Stimulated activated CD8-positive, alpha-beta memory T cell treated with anti-CD3 and anti-CD28 coated beads, Interleukin-15, amount 100 ng/mL, for 48 hours (primary cell): ENCODE measurements around the gene SSBP3.

ENCODE experiments used
- DNase-seq, 2 donors: peaks; one replicate each; pipeline ENCODE4 v3.0.0-alpha.2; 2020; ENCODE audit warnings: low read depth in 2 of 2

SSBP3 gene

DNA sequence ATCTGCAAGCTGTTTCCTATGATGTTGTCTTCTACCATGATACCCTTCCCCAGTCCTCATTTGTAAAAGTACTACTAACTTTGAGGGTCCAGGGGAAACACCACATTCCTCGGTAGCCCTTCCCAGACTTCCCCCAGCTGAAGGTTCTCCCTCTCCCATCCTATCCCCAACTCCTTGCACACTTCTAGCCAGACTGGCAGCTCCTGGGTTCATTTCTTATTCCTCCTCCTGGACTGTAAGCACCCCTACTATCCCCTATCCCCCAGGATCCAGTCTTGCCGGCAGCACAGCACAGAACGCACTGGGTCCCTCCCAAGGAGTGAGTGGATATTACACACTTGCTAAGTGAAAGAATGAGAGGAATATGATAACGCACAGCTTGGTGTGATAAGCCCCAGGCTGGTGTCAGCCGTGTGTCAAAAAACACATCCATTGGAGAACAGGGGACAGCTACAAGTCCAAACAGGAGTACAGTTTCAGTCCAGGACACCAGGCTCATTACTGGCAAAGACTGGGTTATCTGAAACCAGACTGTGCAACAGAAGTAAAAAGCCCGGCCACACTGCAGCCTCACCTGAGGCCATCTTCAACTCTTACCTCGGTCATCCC is 100.2 kb downstream of the SSBP3 start:
- no peak for DNase-seq

DNA sequence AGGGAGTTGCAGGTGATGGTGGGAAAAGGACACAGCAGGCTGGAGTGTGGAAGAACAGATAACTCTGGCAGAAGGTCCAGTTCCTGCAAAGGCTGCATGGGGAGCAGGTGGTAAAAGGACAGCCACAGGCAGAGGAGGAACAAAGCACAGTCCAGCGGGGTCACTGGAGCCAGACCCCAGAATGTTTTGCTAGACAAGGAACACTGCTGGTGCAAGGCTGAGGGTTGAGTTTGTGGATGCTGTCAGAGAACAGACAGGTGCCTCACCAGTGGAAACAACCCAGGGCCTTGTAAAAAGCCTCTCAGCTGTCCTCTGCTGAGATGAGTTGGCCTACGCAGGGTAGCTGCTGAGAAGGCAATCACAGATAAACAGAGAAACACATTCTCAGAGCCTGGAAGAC is 101.7 kb downstream of the SSBP3 start:
- no peak for DNase-seq

DNA sequence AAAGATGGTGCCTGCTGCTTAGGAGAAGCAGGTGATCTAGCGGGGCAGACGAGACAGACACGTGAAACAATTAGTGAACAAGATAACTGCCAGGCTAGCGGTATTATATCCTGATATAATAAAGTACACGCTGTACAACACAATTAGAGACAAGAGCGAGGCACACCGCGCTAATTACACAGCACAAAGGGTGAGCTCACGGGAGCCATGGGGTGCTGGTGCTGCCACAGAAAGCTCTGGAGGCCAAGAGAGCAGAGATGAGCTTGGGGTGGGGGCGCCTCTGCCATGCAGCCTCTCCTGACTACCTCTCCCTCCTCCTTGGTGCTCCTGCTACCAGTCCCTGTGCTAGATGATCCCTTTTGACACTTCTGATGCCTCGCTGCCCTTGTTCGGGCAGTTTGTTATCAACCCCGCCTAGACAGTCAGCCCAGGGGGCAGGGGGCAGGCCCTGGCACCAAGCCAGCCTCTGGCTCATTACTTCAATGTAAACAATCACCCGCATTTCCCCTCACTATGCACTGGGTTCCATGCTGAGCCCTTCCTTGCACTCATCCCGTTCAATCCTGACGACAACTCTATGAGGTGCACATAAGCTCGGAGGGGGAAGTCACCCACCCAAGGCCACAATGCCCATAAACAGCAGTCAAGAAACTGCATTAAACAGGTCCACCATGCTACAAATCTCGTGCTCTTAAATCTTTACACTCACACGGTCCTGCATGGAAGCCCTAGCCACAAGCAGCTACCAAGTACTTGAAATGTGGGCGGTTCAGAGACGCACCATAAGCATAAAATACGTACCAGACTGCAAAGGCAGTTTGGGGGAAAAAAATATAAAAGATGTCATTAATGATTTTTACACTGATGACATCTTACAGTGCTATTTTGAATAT is 103.0 kb downstream of the SSBP3 start:
- DNase-seq: no peak

DNA sequence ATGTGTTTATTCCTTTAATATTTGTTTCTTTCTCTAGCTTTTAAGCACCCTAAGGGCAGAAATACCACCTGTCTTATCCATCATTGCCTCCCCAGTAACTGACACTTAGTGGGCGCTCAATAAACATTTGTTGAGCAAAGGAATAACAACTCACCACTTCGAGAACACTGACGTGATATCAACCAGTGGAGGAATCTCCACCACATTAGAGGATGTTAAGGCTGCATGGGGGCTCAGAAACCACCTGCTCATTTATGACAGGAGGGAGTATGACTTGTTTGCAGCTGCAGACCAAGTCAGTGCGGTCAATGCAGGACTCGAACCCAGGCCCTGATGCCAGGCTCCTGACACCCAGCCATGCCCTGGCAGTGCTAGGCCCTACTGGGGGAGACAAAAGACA is 103.6 kb downstream of the SSBP3 start:
- DNase-seq: no peak

DNA sequence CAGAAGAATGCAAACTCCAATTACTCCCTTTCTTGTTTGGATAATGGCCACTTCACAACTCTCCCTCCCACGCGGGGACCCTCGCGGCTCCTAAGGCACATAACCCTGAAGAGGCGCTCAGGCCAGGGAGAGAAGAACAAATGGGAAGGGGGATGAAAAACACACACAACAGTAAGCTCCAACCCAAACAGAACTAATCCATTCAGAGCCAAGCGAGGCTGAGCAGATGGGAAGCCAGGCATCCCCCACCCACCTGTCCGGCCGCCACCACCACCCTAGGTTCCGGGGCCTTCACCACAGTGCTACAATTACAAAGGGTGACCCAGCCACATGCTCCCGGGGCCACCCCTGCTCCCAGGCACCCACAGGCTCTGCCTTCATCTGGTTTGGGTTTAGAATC is 104.7 kb downstream of the SSBP3 start:
- no peak for DNase-seq

DNA sequence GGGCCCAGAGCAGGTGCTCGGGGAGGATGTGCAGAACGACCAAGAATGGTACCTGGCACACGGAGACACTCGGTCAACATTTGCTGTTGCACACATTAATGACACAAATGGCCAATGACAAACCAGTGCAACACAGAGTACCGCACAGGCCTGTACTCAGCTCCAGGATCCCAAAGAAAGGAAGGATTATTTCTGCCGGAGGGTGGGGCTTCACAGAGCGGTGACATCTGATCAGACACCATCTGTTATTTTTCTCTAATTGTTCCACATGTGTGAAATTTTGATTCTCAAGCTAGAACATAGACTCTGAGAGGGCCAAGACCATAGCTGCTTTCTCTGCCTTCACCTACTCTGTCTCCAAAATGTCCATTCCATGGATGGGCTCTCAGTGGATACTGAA is 105.8 kb downstream of the SSBP3 start:
- no peak for DNase-seq

DNA sequence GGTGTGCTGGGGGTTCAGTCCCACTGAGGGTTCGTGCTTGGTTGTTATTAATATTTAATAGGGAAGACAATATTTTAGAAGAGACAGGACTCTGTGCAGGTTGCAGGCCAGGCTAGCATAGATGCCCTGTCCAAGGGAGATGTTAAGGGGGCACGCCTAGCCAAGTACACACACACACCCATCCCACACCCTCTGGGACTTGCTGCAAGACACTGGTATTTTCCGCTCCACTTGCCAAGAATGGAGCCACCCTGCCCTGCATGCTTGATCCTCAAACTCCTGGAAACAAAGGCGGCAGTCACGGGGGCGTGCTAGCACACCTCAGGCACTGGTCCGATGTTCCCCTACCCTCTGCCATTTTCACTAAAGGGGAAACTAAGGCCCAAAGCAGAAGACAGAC is 107.2 kb downstream of the SSBP3 start:
- DNase-seq: no peak

DNA sequence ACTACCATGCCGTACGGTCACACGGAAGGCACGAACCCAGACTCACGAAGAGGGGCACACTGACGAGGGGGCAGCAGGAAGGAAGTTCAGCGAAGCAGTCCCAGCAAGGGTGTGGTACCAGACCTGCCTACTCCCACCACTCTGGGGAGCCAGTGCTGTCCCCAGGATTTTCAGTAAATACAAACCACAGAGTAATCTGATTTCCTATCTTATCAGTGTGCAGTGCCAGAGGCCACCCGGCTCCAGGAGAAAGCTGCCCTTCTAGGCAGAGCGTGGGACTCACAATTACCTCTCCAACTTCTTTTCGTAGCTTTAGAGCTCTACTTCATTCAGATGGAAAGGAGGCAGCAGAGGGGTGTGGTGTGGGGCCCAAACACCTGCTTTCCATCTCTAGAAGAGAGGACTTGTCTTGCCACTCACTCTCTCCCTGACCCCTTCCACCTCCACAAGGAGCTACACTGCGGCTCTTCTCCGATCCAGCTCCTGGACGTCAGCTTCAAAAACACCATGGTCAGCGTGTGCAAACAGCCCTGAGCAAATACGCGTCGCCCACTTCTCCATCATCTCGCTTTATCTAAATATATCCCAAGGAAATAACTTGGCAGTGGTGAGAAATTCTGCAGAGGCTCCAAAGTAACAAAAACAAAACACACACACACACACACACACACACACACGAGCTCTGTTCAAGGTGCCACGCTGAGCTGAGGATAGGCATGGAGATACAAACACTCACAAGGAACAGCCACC is 107.7 kb downstream of the SSBP3 start:
- no peak for DNase-seq

DNA sequence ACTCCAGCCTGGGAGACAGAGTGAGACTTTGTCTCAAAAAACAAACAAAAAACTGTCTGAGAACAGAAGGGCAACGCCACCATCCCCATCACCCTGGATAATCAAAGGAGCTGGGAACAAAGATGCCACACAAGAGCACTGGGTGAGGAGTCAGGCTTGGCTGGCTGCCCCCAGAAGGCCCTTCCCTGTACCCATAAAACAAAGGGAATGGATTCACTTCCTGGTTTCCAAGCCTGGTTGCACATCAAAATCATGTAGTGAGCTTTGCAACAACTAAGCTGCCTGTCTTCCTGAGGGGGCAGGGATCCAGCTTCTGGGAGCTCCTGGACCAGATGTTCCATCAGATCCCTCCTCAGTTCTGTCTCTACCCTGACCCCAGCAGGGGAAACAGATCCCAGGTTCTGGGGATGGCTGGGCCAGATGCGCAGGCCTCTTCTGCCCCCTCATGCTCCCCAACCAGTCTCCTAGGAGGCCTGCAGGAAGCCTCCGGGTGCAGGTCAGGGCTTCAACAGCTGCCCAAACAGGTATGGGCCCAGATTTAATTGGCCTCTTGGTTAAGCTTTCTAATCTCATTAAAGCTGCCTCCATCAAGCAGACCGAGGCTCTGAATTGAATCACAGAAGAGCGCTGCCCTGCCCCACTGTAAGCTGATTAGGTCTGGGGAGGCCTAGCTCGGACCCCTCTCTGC is 108.5 kb downstream of the SSBP3 start:
- DNase-seq: no peak

DNA sequence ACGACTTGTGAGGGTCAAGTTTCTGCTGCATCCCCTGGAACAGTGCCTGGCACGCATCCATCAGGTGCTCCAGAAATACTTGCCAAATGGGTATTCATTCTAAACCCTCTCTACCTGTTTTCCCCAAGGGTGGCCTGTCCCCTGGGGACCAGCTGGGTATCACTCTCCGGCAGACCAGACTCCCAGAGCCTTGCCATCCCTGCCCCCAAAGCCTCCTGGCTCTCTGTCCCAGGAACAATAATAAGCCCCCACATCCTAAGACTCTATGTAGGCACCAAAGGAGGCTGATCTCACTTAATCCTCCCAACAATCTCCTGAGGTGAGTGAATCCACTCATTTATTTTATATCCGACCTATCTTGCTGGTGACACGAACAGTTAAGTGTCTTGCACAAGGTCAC is 109.5 kb downstream of the SSBP3 start:
- no peak for DNase-seq

DNA sequence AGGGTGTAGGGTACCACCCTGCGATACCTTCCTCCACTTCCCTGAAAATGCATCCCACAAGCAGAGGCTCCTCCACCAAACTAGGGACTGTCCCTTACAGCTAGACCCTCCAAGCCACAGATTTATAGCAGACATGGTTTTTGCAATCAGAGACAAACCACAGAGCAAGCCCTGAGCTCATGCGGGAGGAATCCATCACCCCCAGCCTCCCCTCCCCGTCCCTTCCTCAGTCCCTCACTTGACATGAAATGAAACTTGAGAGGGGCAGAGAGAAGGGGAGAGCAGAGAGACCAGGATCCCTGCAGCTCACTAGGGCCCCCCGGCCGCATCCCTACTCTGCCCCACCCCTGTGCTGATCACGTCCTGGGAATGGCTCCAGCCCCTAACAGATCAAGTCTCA is 111.3 kb downstream of the SSBP3 start:
- no peak for DNase-seq

DNA sequence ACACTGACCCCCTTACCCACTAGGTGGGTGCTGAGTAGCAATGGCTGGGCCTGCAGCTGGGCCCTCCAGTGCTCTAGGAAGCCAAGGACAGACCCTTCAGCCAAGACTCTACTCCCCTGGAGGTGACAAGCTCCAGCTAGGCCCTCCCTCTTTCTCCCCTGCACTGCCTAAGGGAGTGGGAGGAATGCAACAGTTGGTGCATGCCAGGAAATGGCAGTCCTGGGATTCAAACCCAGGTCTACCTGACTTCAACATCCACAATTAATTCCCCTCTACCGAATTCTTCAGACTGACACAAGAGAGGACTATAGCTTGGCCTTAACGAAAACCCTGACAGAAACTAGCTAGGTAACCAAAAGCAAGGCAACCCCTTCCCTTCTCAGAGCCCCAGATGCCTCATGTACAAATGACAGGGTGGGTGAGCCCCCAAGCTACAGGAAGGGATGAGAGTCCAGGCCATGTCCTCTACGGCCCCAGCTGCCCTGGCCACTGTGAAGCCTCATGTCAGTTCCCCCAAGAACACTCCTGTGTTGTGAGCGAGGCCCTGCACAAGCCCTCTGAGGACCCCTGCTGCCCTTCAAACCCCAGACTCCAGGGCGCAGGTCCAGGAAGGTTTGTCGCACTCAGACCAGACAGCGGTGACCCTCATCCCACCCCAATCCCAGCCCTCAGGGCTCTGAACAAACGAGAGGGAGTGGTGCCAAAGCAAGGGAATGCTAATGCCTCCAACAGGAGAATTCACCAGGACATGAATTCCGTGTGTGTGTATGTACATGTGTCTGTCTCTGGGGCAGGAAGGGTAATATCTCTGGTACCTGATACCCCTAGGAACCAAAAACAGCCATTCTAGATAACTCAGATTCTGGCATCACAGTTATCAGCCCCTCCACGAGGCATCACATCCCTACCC is 113.9 kb downstream of the SSBP3 start:
- no peak for DNase-seq

DNA sequence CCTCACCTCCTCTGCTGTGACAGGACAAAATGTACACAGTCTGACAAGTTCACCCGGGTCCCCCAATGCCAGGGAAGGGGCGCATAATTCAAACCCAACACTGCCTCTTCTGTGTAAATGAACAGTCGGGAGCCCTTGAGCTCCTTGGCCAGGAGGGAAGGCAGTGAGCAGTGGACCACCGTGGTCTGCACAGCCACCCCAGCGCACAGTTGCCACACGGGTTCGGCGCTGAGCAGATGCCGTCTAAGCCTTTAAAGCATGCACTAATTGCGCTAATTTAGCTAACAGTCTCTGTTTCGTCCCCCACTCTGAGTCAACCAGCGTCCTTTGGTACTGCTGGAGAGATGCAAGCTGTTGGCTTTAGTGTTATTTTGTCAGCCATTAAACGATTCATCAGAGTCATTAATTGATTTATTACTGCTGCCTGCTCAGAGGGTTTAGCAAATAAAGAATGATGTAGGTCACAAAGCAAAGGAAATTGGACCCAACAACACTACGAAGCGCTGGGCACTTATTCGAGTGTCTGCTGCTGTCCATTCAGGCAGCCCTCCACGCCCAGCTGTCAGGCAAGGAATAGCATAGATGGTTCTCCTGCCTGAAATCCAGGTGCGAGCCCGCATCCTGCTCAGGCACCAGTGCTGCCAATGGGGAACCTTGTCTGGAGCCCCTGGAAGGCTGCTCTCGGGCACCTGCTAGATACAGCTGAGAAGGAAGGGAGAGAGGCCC is 114.8 kb downstream of the SSBP3 start:
- no peak for DNase-seq

DNA sequence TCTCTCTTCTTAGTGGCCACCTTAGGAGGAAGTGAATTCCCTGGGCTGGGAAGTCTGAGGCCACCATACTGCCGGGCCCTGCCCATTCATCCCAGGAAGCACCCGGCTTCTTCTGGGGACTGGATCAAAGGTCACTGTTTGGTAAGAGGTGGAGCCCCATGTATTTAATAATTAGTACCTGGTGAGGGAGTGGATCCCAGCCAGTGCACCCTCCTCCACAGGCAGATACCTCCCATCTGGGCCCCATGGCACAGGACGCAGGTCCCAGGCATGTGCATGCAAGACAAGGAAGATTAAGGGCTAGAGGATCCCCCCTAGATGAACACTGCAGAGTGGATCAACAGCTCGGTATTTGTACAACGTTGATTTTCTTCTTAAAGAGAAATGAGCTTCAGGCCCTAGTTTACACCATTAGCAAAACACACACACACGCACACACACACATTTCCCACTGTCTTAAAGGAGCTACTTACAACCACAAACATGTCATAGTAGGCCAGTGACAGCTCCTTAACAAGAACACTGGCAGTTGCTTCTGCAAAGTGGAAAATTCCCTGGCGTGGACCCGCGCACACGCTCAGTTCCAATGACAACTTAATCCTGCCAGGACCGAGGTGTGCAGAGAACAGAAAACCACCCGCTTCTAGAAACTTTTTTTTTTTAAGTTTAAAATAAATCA is 115.5 kb downstream of the SSBP3 start:
- no peak for DNase-seq

DNA sequence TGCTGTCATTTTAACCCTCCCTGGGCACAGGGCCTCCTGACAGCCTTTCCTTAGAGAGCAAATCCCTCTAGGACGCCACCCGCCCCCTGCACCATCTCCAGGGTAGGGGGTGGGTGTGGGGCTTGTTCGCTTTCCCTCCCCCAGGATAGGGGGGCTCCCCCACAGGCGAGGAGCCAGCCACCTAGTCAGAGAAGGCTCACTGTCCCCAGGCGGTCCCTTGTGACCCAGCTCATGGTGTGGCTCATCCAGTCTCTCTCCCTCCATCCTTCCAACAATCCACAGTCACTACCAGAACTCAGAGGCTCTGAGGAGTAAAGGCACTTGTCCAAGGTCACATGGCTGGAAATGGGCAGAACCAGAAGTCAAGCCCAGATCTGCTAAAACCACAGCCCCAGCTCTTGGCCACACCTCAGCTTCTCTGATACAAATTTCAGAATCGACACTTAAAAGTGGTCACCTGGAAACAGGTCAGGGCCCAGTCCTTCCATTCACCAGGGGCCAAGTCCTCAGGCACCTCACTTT is 116.4 kb downstream of the SSBP3 start:
- no peak for DNase-seq

DNA sequence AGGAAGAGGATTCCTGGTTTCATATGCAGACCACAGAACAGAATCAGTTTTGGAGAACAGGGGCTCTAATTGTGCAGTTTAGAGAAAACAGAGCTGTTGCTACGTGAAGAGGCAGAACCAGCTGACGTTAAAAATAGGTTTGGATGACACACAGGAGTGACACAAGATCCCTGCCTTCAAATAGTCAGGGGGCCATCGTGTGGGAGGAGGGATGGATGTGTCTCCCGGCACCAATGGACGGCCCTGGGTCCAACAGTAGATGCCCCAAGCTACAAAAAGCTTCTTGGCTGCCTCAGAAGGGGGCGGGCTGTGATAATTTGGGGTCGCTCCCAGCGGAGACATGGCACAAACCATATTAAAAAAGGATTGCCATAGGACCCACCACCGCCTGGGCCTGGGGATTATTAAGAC is 118.4 kb downstream of the SSBP3 start:
- DNase-seq: no peak

DNA sequence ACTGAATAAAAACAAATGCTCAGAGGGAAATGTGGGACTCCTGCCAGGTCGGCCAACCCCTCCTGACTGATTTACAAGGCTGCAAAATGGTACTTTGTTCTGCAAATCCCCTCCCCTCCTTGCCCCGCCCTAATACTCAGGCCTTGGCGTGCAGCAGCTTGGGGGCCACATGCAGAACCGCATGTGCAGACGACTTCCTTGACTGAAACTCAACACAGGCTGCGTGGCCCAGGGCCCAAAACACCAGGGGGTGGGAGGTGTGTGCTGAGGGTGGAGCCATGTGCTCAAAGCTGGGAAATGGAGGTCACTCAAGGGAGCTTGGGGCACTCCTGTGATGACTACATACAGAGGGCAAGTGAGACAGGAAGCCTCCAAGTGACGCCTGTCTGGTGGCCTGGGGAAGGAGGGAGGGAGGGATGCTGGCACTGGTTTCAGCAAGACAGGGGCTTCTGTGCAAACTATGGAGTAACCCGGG is 119.0 kb downstream of the SSBP3 start:
- DNase-seq: peak; percentile 76 to 79

DNA sequence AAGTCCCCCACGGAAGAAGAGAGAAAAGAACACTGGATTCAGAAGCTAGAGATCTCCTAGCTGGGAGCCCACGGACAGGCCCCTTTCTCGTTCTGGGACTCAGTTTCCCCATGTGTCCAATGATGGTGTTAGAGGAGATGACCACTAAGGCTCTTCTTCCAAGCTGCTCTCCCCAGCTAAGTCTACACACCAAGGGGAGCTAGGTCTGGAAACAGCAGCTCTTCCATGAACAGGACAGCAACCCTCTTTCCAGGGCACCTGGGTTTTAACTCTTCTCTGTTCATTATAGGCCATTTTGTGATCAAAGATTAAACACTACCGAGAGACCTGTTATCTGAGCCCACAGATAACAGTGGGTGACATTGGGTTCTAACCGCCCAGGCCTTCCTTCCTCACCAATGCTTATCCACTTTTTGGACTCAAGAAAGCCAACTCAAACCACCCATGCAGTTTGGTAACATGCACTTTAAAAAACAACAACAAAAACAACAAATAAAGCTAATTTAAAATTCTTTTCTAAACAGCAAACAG is 120.3 kb downstream of the SSBP3 start:
- DNase-seq: no peak
